Fibroblast of gingiva (primary cell): ENCODE data around the gene CYYR1.

Experiments used
- DNase-seq: peaks from one replicate; pipeline ENCODE4 v3.0.0-alpha.2; 2011; ENCODE audit warnings: low read depth

Gene CYYR1

GRCh38 chr21:26433386-26433785 lies 139.7 kb downstream of the CYYR1 start:
- peak; percentile 27 for DNase-seq

DNA sequence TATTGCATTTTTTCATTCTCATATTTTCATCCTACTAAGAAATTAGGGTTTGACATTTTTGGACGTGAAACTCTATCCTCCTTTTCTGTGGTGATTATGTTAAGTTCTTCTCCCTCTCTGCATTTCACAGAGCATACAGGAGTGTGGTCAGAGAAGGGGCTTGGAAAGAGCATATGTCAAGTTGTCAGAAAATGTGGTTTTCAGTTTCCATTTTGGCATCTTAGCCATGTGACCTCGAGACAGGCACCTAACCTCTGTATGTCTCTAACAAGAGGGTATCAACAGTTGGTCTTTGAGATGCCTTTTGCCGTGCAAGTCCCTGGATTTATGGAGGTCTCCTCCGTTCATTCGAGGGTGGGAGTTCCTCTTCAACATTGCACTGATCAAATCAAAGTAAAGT lies 140.7 kb downstream of the CYYR1 start:
- DNase-seq = no peak

GRCh38 chr21:26425576-26425975 lies 147.5 kb downstream of the CYYR1 start:
- no peak for DNase-seq

GRCh38 chr21:26423511-26423910 lies 149.6 kb downstream of the CYYR1 start:
- DNase-seq = no peak

DNA sequence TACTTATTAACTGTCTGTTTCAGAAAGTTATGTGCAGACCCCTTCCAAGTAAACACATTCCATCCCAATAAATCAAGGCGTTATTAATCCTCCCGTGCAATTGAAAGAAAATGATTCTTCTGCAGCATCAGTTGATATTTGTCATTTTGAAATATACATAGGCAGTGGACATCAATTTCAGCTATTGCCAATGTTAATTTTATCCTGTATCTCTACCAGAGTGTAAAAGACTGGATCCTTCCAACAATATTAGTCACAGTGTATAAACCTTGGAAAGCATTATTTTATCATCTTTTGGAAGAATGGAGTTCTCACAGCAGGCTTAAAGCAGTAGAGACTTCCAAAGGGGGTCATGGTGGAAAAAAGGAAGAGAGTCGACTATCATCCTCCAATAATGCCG lies 150.4 kb downstream of the CYYR1 start:
- no peak for DNase-seq

DNA sequence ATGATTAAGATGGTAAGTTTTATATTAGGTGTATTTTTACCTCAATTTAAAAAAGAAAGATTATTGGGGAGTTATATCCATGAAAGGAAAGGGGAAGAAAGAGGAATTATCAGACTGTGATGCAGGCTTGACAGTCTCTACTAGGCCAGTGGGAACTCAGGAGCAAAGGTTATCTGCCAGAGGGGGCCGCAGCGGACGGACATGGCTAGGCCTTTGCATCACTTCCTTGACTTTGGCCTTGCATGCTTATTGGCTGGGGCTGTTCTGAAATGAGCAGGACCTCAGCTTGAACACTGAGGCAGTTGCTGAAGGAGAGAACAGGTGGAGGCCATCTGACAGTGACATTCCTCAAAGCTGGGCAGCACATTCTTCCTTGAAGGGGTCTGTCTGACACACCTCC lies 150.9 kb downstream of the CYYR1 start:
- DNase-seq = no peak

- DNase-seq = no peak
Observed at GRCh38 chr21:26421724-26422123, 151.4 kb downstream of the CYYR1 start.
